HepG2 (cell line): Measurements from ENCODE around the gene AKR1E2. TPM values are rescaled to one million over a fixed set of nuclear protein-coding genes. Genes with fewer than 3 reads are reported as not detected.

ENCODE experiments used
- BCL6 ChIP-seq: IDR thresholded peaks from 2 replicates; pipeline ENCODE4 v1.6.1; 2016; ENCODE audit warnings: missing genetic modification reagents, missing compliant biosample characterization
- ETV6 ChIP-seq: sonication (generic); formaldehyde crosslinking; conservative IDR thresholded peaks from 2 replicates; pipeline ENCODE4 v1.4.0; 2020; ENCODE audit warnings: missing genetic modification reagents
- FOXK1 ChIP-seq: sonication (generic); formaldehyde crosslinking; IDR thresholded peaks from 2 replicates; pipeline ENCODE4 v1.4.0; 2020; ENCODE audit warnings: low read depth, missing genetic modification reagents, borderline replicate concordance
- NFYB ChIP-seq: sonication (generic); formaldehyde crosslinking; IDR thresholded peaks from 2 replicates; pipeline ENCODE4 v1.4.0; 2020; ENCODE audit warnings: missing genetic modification reagents
- PLRG1 ChIP-seq: fragments of 450-650 bp; conservative IDR thresholded peaks from 2 replicates; pipeline ENCODE4 v1.6.1; 2016
- RAD21 ChIP-seq: fragments of 450-650 bp; formaldehyde crosslinking; IDR thresholded peaks from 2 replicates; pipeline ENCODE4 v1.5.0; 2020; ENCODE audit warnings: mild to moderate bottlenecking
- RORA ChIP-seq: sonication (generic); formaldehyde crosslinking; IDR thresholded peaks from 2 replicates; pipeline ENCODE4 v1.5.0; 2020; ENCODE audit warnings: mild to moderate bottlenecking, missing genetic modification reagents, moderate library complexity
- SNAPC2 ChIP-seq: sonication (generic); formaldehyde crosslinking; IDR thresholded peaks from 2 replicates; pipeline ENCODE4 v1.8.1; 2022; ENCODE audit warnings: mild to moderate bottlenecking, missing genetic modification reagents
- SP1 ChIP-seq, 2 experiments: fragments of 450-650 bp in 1 of 2; sonication (generic) in 1 of 2; formaldehyde crosslinking in 1 of 2; IDR thresholded peaks; 2 replicates each; pipeline versions ENCODE4 v1.4.0 to v1.6.1; 2016 to 2020; ENCODE audit warnings: missing genetic modification reagents in 1 of 2
- ZC3H13 ChIP-seq: sonication (generic); formaldehyde crosslinking; IDR thresholded peaks from 2 replicates; pipeline ENCODE4 v1.8.1; 2023; ENCODE audit warnings: mild to moderate bottlenecking, missing genetic modification reagents, moderate library complexity
- ZFAT ChIP-seq: sonication (generic); formaldehyde crosslinking; conservative IDR thresholded peaks from 2 replicates; pipeline ENCODE4 v1.8.1; 2023; ENCODE audit warnings: missing genetic modification reagents, inconsistent platforms
- ZKSCAN5 ChIP-seq: sonication (generic); formaldehyde crosslinking; IDR thresholded peaks from 2 replicates; pipeline ENCODE4 v1.5.1; 2020; ENCODE audit warnings: mild to moderate bottlenecking, missing genetic modification reagents
- ZNF207 ChIP-seq: fragments of 450-650 bp; IDR thresholded peaks from 2 replicates; pipeline ENCODE4 v1.6.1; 2016; ENCODE audit warnings: antibody characterized with exemption, borderline replicate concordance
- ZNF383 ChIP-seq: sonication (generic); formaldehyde crosslinking; IDR thresholded peaks from 2 replicates; pipeline ENCODE4 v1.4.0; 2020; ENCODE audit warnings: missing genetic modification reagents, mild to moderate bottlenecking, borderline replicate concordance
- ZNF670 ChIP-seq: sonication (generic); formaldehyde crosslinking; IDR thresholded peaks from 2 replicates; pipeline ENCODE4 v1.8.0; 2022; ENCODE audit warnings: mild to moderate bottlenecking, missing genetic modification reagents, borderline replicate concordance
- ZNF703 ChIP-seq: sonication (generic); formaldehyde crosslinking; IDR thresholded peaks from 2 replicates; pipeline ENCODE4 v1.5.1; 2020; ENCODE audit warnings: missing genetic modification reagents, mild to moderate bottlenecking, moderate library complexity, borderline replicate concordance
- polyA plus RNA-seq, 8 experiments: library from polyadenylated mRNA; depleted of rRNA in 3 of 8; stranded (reverse) in 7 of 8; unstranded in 1 of 8; fragments of >200 nt; fragmentation: Illumina TruSeq in 4 of 8; extraction: Trizol in 4 of 8; gene quantifications; 2 replicates each; pipeline versions ENCODE4 v1.2.1 to v1.2.3, GENCODE V29; 2011 to 2016; ENCODE audit warnings: low read depth in 4 of 8, missing spikeins in 1 of 8, mixed read lengths in 1 of 8; ENCODE audit not compliant: insufficient read depth in 1 of 8
- total RNA-seq, 5 experiments: library from RNA; depleted of rRNA; stranded (reverse); fragments of >200 nt; fragmentation: Illumina TruSeq; extraction: Trizol; gene quantifications; 2 replicates each; pipeline ENCODE4 v1.2.3, GENCODE V29; 2016; ENCODE audit warnings: low read depth in 1 of 5
- TF ChIP-seq, protein P1 (sequence below): sonication (generic); formaldehyde crosslinking; IDR thresholded peaks from 2 replicates; pipeline ENCODE4 v1.5.0; 2020; ENCODE audit warnings: mild to moderate bottlenecking, low read depth, missing genetic modification reagents, borderline replicate concordance
- TF ChIP-seq, protein P2 (sequence below): sonication (generic); formaldehyde crosslinking; IDR thresholded peaks from 2 replicates; pipeline ENCODE4 v1.4.0; 2020; ENCODE audit warnings: missing genetic modification reagents, mild to moderate bottlenecking, borderline replicate concordance
- TF ChIP-seq, protein P3 (sequence below): sonication (generic); formaldehyde crosslinking; conservative IDR thresholded peaks from 2 replicates; pipeline ENCODE4 v1.8.0; 2022; ENCODE audit warnings: mild to moderate bottlenecking, moderate library complexity, missing genetic modification reagents
- TF ChIP-seq, protein P4 (sequence below): sonication (generic); formaldehyde crosslinking; IDR thresholded peaks from 2 replicates; pipeline ENCODE4 v1.5.0; 2020; ENCODE audit warnings: mild to moderate bottlenecking, missing genetic modification reagents
- TF ChIP-seq, protein P5 (sequence below): IDR thresholded peaks from 2 replicates; pipeline ENCODE4 v1.6.1; 2012; ENCODE audit warnings: low read depth, low read length, improper control_type of control experiment

AKR1E2 gene
- total and polyA plus RNA-seq, 2 of the 13 experiments (the other 11 are each of a cell fraction or from before 2014, with no cell fraction given) = not detected

DNA sequence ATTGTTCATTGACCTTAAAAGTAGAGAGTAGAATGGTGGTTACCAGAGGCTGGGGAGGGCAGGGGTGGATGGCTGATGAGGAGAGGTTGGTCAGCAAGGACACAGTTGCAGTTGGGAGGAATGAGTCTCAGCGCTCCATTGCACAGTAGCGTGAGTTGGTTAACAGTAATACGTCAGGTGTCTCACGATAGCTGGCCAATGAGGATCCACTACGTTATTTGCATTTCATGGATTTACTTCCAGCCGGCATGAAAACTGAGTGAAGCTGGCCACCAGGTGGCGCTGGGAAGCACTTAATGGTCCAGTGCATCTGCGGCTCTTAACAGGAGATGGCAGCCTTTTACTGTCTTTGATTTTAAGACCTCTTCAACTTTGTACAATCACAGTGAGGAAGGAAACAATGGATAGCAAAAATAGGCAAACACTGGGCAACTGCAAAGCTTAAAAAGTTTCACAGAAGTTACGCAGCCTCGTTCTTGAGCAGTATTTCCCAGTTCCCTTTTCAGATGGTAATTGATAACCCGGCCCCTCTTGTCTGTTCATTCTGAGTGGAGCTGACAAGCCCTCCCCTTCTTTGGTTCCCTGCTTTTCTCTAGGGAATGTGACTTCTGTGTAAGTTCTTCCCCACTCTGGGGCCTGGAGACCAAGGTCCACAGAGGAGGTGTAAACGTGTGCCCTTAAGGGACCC, 23.7 kb downstream of the AKR1E2 start (continued):
- TF ChIP-seq ZNF670 (peak; percentile 52; the same call in 1 of the 2 replicates), FOXK1 (CRISPR knock-in tag) (peak; percentile 64; the same call in 1 of the 2 replicates), PLRG1 (no peak), ETV6 (CRISPR knock-in tag) (no peak), ZKSCAN5 (CRISPR knock-in tag) (no peak), SP1 (IDR thresholded peaks at IDR 0.05) (no peak), SP1 (CRISPR knock-in tag; IDR thresholded peaks at IDR 0.05) (no peak), NFYB (CRISPR knock-in tag) (peak; percentile 60; the same call in 1 of the 2 replicates), RAD21 (CRISPR knock-in tag) (peak; percentile 99), ZNF207 (no peak), RORA (CRISPR knock-in tag) (no peak), ZNF703 (CRISPR knock-in tag) (no peak), BCL6 (CRISPR knock-in tag) (no peak; the same call in 1 of the 2 replicates), ZC3H13 (CRISPR knock-in tag) (no peak), ZFAT (CRISPR knock-in tag) (no peak), SNAPC2 (CRISPR knock-in tag) (no peak), ZNF383 (0 out of 2 replicates have a peak, but pooled peaks have one; percentile 58)
- TF ChIP-seq, protein P1, sequence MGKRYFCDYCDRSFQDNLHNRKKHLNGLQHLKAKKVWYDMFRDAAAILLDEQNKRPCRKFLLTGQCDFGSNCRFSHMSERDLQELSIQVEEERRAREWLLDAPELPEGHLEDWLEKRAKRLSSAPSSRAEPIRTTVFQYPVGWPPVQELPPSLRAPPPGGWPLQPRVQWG (CRISPR knock-in tag) = no peak
- TF ChIP-seq, protein P2, sequence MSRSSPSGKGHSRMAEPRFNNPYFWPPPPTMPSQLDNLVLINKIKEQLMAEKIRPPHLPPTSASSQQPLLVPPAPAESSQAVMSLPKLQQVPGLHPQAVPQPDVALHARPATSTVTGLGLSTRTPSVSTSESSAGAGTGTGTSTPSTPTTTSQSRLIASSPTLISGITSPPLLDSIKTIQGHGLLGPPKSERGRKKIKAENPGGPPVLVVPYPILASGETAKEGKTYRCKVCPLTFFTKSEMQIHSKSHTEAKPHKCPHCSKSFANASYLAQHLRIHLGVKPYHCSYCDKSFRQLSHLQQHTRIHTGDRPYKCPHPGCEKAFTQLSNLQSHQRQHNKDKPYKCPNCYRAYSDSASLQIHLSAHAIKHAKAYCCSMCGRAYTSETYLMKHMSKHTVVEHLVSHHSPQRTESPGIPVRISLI (CRISPR knock-in tag) = 0 out of 2 replicates have a peak, but pooled peaks have one; percentile 15
- TF ChIP-seq, protein P3, sequence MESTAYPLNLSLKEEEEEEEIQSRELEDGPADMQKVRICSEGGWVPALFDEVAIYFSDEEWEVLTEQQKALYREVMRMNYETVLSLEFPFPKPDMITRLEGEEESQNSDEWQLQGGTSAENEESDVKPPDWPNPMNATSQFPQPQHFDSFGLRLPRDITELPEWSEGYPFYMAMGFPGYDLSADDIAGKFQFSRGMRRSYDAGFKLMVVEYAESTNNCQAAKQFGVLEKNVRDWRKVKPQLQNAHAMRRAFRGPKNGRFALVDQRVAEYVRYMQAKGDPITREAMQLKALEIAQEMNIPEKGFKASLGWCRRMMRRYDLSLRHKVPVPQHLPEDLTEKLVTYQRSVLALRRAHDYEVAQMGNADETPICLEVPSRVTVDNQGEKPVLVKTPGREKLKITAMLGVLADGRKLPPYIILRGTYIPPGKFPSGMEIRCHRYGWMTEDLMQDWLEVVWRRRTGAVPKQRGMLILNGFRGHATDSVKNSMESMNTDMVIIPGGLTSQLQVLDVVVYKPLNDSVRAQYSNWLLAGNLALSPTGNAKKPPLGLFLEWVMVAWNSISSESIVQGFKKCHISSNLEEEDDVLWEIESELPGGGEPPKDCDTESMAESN (CRISPR knock-in tag) = 0 out of 2 replicates have a peak, but pooled peaks have one; percentile 78
- TF ChIP-seq, protein P4, sequence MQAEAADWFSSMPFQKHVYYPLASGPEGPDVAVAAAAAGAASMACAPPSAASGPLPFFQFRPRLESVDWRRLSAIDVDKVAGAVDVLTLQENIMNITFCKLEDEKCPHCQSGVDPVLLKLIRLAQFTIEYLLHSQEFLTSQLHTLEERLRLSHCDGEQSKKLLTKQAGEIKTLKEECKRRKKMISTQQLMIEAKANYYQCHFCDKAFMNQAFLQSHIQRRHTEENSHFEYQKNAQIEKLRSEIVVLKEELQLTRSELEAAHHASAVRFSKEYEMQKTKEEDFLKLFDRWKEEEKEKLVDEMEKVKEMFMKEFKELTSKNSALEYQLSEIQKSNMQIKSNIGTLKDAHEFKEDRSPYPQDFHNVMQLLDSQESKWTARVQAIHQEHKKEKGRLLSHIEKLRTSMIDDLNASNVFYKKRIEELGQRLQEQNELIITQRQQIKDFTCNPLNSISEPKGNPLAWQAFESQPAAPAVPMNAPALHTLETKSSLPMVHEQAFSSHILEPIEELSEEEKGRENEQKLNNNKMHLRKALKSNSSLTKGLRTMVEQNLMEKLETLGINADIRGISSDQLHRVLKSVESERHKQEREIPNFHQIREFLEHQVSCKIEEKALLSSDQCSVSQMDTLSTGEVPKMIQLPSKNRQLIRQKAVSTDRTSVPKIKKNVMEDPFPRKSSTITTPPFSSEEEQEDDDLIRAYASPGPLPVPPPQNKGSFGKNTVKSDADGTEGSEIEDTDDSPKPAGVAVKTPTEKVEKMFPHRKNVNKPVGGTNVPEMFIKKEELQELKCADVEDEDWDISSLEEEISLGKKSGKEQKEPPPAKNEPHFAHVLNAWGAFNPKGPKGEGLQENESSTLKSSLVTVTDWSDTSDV (CRISPR knock-in tag) = no peak
- TF ChIP-seq, protein P5, sequence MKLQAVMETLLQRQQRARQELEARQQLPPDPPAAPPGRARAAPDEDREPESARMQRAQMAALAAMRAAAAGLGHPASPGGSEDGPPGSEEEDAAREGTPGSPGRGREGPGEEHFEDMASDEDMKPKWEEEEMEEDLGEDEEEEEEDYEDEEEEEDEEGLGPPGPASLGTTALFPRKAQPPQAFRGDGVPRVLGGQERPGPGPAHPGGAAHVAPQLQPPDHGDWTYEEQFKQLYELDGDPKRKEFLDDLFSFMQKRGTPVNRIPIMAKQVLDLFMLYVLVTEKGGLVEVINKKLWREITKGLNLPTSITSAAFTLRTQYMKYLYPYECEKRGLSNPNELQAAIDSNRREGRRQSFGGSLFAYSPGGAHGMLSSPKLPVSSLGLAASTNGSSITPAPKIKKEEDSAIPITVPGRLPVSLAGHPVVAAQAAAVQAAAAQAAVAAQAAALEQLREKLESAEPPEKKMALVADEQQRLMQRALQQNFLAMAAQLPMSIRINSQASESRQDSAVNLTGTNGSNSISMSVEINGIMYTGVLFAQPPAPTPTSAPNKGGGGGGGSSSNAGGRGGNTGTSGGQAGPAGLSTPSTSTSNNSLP = peak; percentile 64; the same call in 1 of the 2 replicates
